CD14-positive monocyte (primary cell): ENCODE results near the gene CPSF2. TPM values are rescaled to one million over a fixed set of nuclear protein-coding genes. Genes with fewer than 3 reads are reported as not detected.
A peak's percentile ranks its signal among the peaks of the same experiment; 100 is the strongest.

Experiments used
- DNase-seq, 3 donors: peaks; one replicate each; pipeline ENCODE4 v3.0.0-alpha.2; 2011 to 2022
- H2AFZ ChIP-seq: 2 replicates; pipeline ENCODE4 v1.6.0; 2012; ENCODE audit warnings: mild to moderate bottlenecking, low read depth, low read length, inconsistent platforms; ENCODE audit not compliant: insufficient read depth, poor library complexity, severe bottlenecking
- H3K27ac ChIP-seq, 2 donors: 1 replicate in 1 of 2; 2 replicates in 1 of 2; pipeline ENCODE4 v1.5.1; 2012 to 2013; ENCODE audit warnings: low read length in 2 of 2, control low read depth in 1 of 2, inconsistent platforms in 1 of 2, low read depth in 1 of 2, mild to moderate bottlenecking in 1 of 2
- H3K27me3 ChIP-seq, 2 donors: one replicate each; pipeline versions ENCODE4 v1.6.0 to v1.6.1; 2011 to 2013; ENCODE audit warnings: low read length in 2 of 2; ENCODE audit not compliant: control insufficient read depth in 2 of 2, insufficient read depth in 2 of 2
- H3K36me3 ChIP-seq, 2 donors: replicated peaks in 1 of 2; 1 replicate in 1 of 2; 2 replicates in 1 of 2; pipeline versions ENCODE4 v1.5.1 to v1.6.1; 2012 to 2013; ENCODE audit warnings: low read length in 2 of 2, control low read depth in 1 of 2, inconsistent platforms in 1 of 2, mild to moderate bottlenecking in 1 of 2; ENCODE audit not compliant: insufficient read depth in 2 of 2, control insufficient read depth in 1 of 2
- H3K4me1 ChIP-seq, 2 donors: 1 replicate in 1 of 2; 2 replicates in 1 of 2; pipeline versions ENCODE4 v1.5.1 to v1.6.1; 2012 to 2013; ENCODE audit warnings: low read length in 2 of 2, control low read depth in 1 of 2, inconsistent platforms in 1 of 2, mild to moderate bottlenecking in 1 of 2, moderate library complexity in 1 of 2; ENCODE audit not compliant: insufficient read depth in 2 of 2, control insufficient read depth in 1 of 2
- H3K4me2 ChIP-seq: replicated peaks from 2 replicates; pipeline ENCODE3; 2012; ENCODE audit warnings: low read length, moderate library complexity, mild to moderate bottlenecking; ENCODE audit not compliant: poor library complexity, severe bottlenecking; ENCODE audit errors: extremely low read depth
- H3K4me3 ChIP-seq, 3 experiments: fragments of 200-600 bp in 1 of 3; sonication (generic) in 1 of 3; replicated peaks in 1 of 3; 1 replicate in 2 of 3; 2 replicates in 1 of 3; pipeline ENCODE4 v1.5.1; 2011 to 2013; ENCODE audit warnings: low read length in 3 of 3, mild to moderate bottlenecking in 3 of 3, control low read depth in 2 of 3, low read depth in 2 of 3, inconsistent platforms in 1 of 3, moderate library complexity in 1 of 3
- H3K79me2 ChIP-seq: 2 replicates; pipeline ENCODE4 v1.6.0; 2012; ENCODE audit warnings: mild to moderate bottlenecking, control low read depth, inconsistent platforms, low read length, moderate library complexity; ENCODE audit not compliant: insufficient read depth
- H3K9ac ChIP-seq: 2 replicates; pipeline ENCODE4 v1.6.0; 2017; ENCODE audit warnings: low read length, mild to moderate bottlenecking; ENCODE audit not compliant: insufficient read depth, poor library complexity, severe bottlenecking
- H3K9me3 ChIP-seq, 2 donors: replicated peaks in 1 of 2; 1 replicate in 1 of 2; 2 replicates in 1 of 2; pipeline versions ENCODE4 v1.5.1 to v1.6.1; 2012 to 2013; ENCODE audit warnings: low read length in 2 of 2, control low read depth in 1 of 2; ENCODE audit not compliant: control insufficient read depth in 1 of 2, insufficient read depth in 1 of 2
- H4K20me1 ChIP-seq: 2 replicates; pipeline ENCODE4 v1.6.0; 2012; ENCODE audit warnings: mild to moderate bottlenecking, low read length, control low read depth, moderate library complexity; ENCODE audit not compliant: insufficient read depth
- H3K27ac Mint-ChIP-seq, 7 donors: one replicate each; pipeline ENCODE4 v1.8.0; 2020; ENCODE audit warnings: mild to moderate bottlenecking in 7 of 7, mixed read lengths in 7 of 7, moderate library complexity in 6 of 7, inconsistent platforms in 2 of 7
- H3K27me3 Mint-ChIP-seq, 3 donors: one replicate each; pipeline ENCODE4 v1.8.0; 2021 to 2022; ENCODE audit warnings: low read depth in 3 of 3, mild to moderate bottlenecking in 3 of 3, mixed read lengths in 3 of 3, moderate library complexity in 3 of 3, inconsistent platforms in 1 of 3
- H3K36me3 Mint-ChIP-seq, 2 donors: one replicate each; pipeline ENCODE4 v1.8.0; 2020; ENCODE audit warnings: mixed read lengths in 2 of 2, inconsistent platforms in 1 of 2, mild to moderate bottlenecking in 1 of 2
- H3K4me1 Mint-ChIP-seq: one replicate; pipeline ENCODE4 v1.8.0; 2020; ENCODE audit warnings: mild to moderate bottlenecking, mixed read lengths
- H3K4me3 Mint-ChIP-seq, 2 donors: one replicate each; pipeline ENCODE4 v1.8.0; 2020; ENCODE audit warnings: mild to moderate bottlenecking in 2 of 2, mixed read lengths in 2 of 2, moderate library complexity in 1 of 2
- H3K9me3 Mint-ChIP-seq, 7 donors: one replicate each; pipeline ENCODE4 v1.8.0; 2020 to 2022; ENCODE audit warnings: mixed read lengths in 7 of 7, mild to moderate bottlenecking in 6 of 7, moderate library complexity in 6 of 7, inconsistent platforms in 2 of 7
- WGBS: methylation state at CpG from one replicate; pipeline ENCODE4 v1.1.5; 2013; ENCODE audit warnings: missing lambda C conversion rate; ENCODE audit not compliant: insufficient coverage; 5-methylcytosine and 5-hydroxymethylcytosine counted together
- intact Hi-C, 2 donors: fragments of 100-400 bp; cut with micrococcal nuclease; formaldehyde crosslinking; loops; one replicate each; pipeline versions ENCODE4 v1.15.0 to v1.15.1; 2023
- polyA plus RNA-seq, 3 donors: library from polyadenylated mRNA; depleted of rRNA in 1 of 3; unstranded in 2 of 3; stranded (reverse) in 1 of 3; fragments of 300-500 nt in 2 of 3; fragments of >200 nt in 1 of 3; fragmentation: Illumina TruSeq in 2 of 3; gene quantifications; 1 replicate in 2 of 3; 2 replicates in 1 of 3; pipeline ENCODE4 v1.2.3, GENCODE V29; 2012 to 2021
- TF ChIP-seq, protein P1 (sequence below): fragments of 200-600 bp; IDR thresholded peaks from one replicate; pipeline ENCODE4 v1.8.0; 2022; ENCODE audit warnings: antibody characterized with exemption, mild to moderate bottlenecking

CPSF2 gene
- polyA plus RNA-seq, 3 donors = 8.5 to 44.9 (median 25.5) TPM

DNA sequence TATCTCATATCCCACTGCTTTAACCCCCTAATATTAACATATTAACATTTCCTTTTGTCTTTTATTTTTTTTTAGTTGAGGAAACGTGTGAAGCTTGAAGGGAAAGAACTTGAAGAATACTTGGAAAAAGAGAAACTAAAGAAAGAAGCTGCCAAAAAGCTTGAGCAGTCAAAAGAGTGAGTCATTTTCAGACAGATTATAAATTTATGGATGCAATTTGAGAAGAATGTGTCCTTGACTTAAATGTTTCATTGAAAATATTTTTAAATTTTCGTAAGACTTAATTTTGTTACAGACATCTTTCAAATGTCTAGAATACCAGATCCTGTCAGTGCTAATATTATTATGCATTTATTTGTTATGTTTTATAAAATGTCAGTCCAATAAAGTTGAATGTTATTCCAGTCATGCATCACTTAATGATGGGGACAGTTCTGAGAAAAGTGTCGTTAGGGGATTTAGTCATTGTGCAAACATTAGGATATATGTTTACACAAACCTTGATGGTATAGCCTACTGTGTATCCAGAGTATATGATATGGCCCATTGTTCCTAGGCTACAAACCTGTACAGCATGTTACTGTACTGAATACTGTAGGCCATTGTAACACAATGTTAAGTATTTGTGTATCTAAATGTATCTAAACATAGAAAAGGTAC, 32.6 kb downstream of the CPSF2 start:
- no CpG with 5 or more reads among the region's 3 CpGs for WGBS
- Histone ChIP-seq H2AFZ (no peak overlapping the region), H3K36me3 (peaks cover 65 to 91% of the 10 kb centered on the region in 2 donors), H3K27ac (no peak overlapping the region), H3K27me3 (no peaks in the 10 kb centered on the region), H3K4me2 (no peak overlapping the region), H3K9me3 (no peaks in the 10 kb centered on the region), H3K4me3 (no peak overlapping the region), H3K9ac (no peak overlapping the region), H4K20me1 (no peaks in the 10 kb centered on the region), H3K79me2 (no peaks in the 10 kb centered on the region), H3K4me1 (no peaks in the 10 kb centered on the region)
- TF ChIP-seq, protein P1, sequence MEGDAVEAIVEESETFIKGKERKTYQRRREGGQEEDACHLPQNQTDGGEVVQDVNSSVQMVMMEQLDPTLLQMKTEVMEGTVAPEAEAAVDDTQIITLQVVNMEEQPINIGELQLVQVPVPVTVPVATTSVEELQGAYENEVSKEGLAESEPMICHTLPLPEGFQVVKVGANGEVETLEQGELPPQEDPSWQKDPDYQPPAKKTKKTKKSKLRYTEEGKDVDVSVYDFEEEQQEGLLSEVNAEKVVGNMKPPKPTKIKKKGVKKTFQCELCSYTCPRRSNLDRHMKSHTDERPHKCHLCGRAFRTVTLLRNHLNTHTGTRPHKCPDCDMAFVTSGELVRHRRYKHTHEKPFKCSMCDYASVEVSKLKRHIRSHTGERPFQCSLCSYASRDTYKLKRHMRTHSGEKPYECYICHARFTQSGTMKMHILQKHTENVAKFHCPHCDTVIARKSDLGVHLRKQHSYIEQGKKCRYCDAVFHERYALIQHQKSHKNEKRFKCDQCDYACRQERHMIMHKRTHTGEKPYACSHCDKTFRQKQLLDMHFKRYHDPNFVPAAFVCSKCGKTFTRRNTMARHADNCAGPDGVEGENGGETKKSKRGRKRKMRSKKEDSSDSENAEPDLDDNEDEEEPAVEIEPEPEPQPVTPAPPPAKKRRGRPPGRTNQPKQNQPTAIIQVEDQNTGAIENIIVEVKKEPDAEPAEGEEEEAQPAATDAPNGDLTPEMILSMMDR = no peak
- intact Hi-C loops = no loop called here
- H3K4me1 Mint-ChIP-seq = no peaks in the 10 kb centered on the region
- H3K27ac Mint-ChIP-seq = peak overlapping the region in 2 of 7 donors; percentile 7 to 43
- no peak for DNase-seq
- H3K9me3 Mint-ChIP-seq = no peaks in the 10 kb centered on the region
- peaks cover 0 to 1% (median 0%) of the 10 kb centered on the region in 3 donors for H3K27me3 Mint-ChIP-seq
- no peak overlapping the region for H3K4me3 Mint-ChIP-seq
- peaks cover 67 to 86% of the 10 kb centered on the region in 2 donors for H3K36me3 Mint-ChIP-seq

DNA sequence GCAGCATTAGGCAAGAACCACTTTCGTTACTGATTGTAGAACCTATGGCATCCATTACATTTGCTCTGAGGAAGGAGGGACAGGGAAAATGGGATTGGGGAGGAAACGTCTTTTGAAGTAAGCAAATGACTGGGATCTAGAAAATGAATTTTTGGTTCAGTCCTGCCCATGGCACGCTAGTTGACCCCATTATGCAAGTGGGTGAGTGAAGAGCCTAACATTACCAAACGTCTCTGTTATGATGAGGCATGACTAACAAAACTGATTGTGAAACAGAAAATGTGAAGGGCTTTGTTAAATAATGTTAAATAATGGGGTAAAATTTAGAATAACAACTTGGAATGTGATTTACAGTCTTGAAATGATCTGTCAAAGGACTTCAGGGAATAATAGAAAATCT, 38.9 kb downstream of the CPSF2 start:
- Mint-ChIP-seq H3K4me3 (no peak overlapping the region), H3K4me1 (peaks cover 11% of the 10 kb centered on the region), H3K36me3 (peaks cover 81 to 91% of the 10 kb centered on the region in 2 donors), H3K27ac (peak overlapping the region; percentile 88 to 96 (median 93)), H3K9me3 (peaks cover 4 to 10% (median 8%) of the 10 kb centered on the region in 7 donors), H3K27me3 (no peaks in the 10 kb centered on the region)
- no peak overlapping the region for H3K4me3 ChIP-seq
- TF ChIP-seq, protein P1 = no peak
- H3K36me3 ChIP-seq = peaks cover 73 to 93% of the 10 kb centered on the region in 2 donors
- H3K9me3 ChIP-seq = no peaks in the 10 kb centered on the region
- H3K4me2 ChIP-seq = no peak overlapping the region
- H3K9ac ChIP-seq = no peak overlapping the region
- intact Hi-C loops = no loop called here
- H3K27ac ChIP-seq = peak overlapping the region in 1 of 2 donors; percentile 79
- 37% methylated on average over 3 of the region's 4 CpGs for WGBS
- no peak overlapping the region for H2AFZ ChIP-seq
- peak; percentile 70 to 91 (median 85) for DNase-seq
- no peaks in the 10 kb centered on the region for H4K20me1 ChIP-seq
- no peaks in the 10 kb centered on the region for H3K79me2 ChIP-seq
- H3K4me1 ChIP-seq = peaks cover 13 to 14% of the 10 kb centered on the region in 2 donors
- H3K27me3 ChIP-seq = no peaks in the 10 kb centered on the region
